Measurements from ENCODE around the gene SLC43A2. TPM values are rescaled to one million over a fixed set of nuclear protein-coding genes. Genes with fewer than 3 reads are reported as not detected.

The SLC43A2 gene
- polyA plus RNA-seq, 1 of the 3 experiments (the other 2 are of a cell fraction): 9.8 TPM

GRCh38 chr17:1598399-1599095 is 30.1 kb downstream of the SLC43A2 start:
- Histone ChIP-seq H3K27ac (ENCODE audit: low read depth in 2 of 2, low read length in 1 of 2) (no peak overlapping the region), H3K36me3 (replicated peaks in 1 of 2; ENCODE audit: control insufficient read depth in 1 of 2, insufficient read depth in 2 of 2, low read length in 1 of 2) (no peaks in the 10 kb centered on the region), H3K9me3 (no peaks in the 10 kb centered on the region), H3K4me3 (ENCODE audit: low read depth in 2 of 2, low read length in 1 of 2) (no peak overlapping the region), H3K79me2 (ENCODE audit: insufficient read depth) (no peaks in the 10 kb centered on the region), H3K9ac (no peak overlapping the region), H3K4me1 (ENCODE audit: control insufficient read depth in 1 of 2, insufficient read depth in 2 of 2, low read depth in 1 of 2, low read length in 1 of 2) (no peaks in the 10 kb centered on the region), H3K4me2 (no peak overlapping the region), H3K9me2 (no peaks in the 10 kb centered on the region), H3K27me3 (ENCODE audit: insufficient read depth) (no peaks in the 10 kb centered on the region), H4K20me1 (ENCODE audit: insufficient read depth) (no peaks in the 10 kb centered on the region), H3F3A (replicated peaks; ENCODE audit: insufficient read depth) (no peaks in the 10 kb centered on the region), H2AFZ (ENCODE audit: low read depth) (no peak overlapping the region)
- POLR2A ChIA-PET: no interaction called here
- TF ChIP-seq RFX5 (IDR thresholded peaks at IDR 0.05; ENCODE audit: low read length) (no peak), SIN3A (IDR thresholded peaks at IDR 0.05; ENCODE audit: borderline replicate concordance, low read depth, low read length) (no peak), REST (IDR thresholded peaks at IDR 0.05; ENCODE audit: low read depth, low read length) (no peak), PBX3 (IDR thresholded peaks at IDR 0.05) (no peak), SMC3 (IDR thresholded peaks at IDR 0.05; ENCODE audit: low read depth, low read length) (no peak), USF1 (IDR thresholded peaks at IDR 0.05; ENCODE audit: borderline replicate concordance, low read depth) (no peak), JUND (IDR thresholded peaks at IDR 0.05) (no peak), GABPA (IDR thresholded peaks at IDR 0.05; ENCODE audit: low read depth) (no peak), FOXM1 (IDR thresholded peaks at IDR 0.05; ENCODE audit: low read depth) (no peak)
- no peak for DNase-seq
- CTCF ChIA-PET: no interaction called here
- WGBS (ENCODE audit: low lambda C conversion rate): 91% methylated on average over 8 of the region's 8 CpGs

- CTCF ChIA-PET: no interaction called here
- no peak overlapping the region for H3K4me2 ChIP-seq
These were observed 30.7 kb downstream of the SLC43A2 start for GRCh38 chr17:1597861-1598342.

More at GRCh38 chr17:1597861-1598342, 30.7 kb downstream of the SLC43A2 start:
- Histone ChIP-seq H3K79me2 (ENCODE audit: insufficient read depth) (no peaks in the 10 kb centered on the region), H3K9me2 (no peaks in the 10 kb centered on the region), H3K27me3 (ENCODE audit: insufficient read depth) (no peaks in the 10 kb centered on the region), H3F3A (replicated peaks; ENCODE audit: insufficient read depth) (no peaks in the 10 kb centered on the region), H3K4me3 (ENCODE audit: low read depth in 2 of 2, low read length in 1 of 2) (no peak overlapping the region), H3K4me1 (ENCODE audit: control insufficient read depth in 1 of 2, insufficient read depth in 2 of 2, low read depth in 1 of 2, low read length in 1 of 2) (no peaks in the 10 kb centered on the region), H2AFZ (ENCODE audit: low read depth) (no peak overlapping the region), H4K20me1 (ENCODE audit: insufficient read depth) (no peaks in the 10 kb centered on the region), H3K36me3 (replicated peaks in 1 of 2; ENCODE audit: control insufficient read depth in 1 of 2, insufficient read depth in 2 of 2, low read length in 1 of 2) (no peaks in the 10 kb centered on the region), H3K27ac (ENCODE audit: low read depth in 2 of 2, low read length in 1 of 2) (no peak overlapping the region), H3K9ac (no peak overlapping the region), H3K9me3 (no peaks in the 10 kb centered on the region)
- 87% methylated on average over 14 of the region's 14 CpGs for WGBS (ENCODE audit: low lambda C conversion rate)
- no peak for DNase-seq
- no peak for TF ChIP-seq RXRA (IDR thresholded peaks at IDR 0.05; ENCODE audit: borderline replicate concordance, low read depth)
- no peak for TF ChIP-seq MAX (IDR thresholded peaks at IDR 0.05; ENCODE audit: low read depth)
- TF ChIP-seq NRF1 (IDR thresholded peaks at IDR 0.05; ENCODE audit: low read depth, low read length): no peak
- TF ChIP-seq RCOR1 (IDR thresholded peaks at IDR 0.05; ENCODE audit: low read length): no peak
- no peak for TF ChIP-seq JUND (IDR thresholded peaks at IDR 0.05)
- no peak for TF ChIP-seq REST (IDR thresholded peaks at IDR 0.05; ENCODE audit: low read depth, low read length)
- TF ChIP-seq MEF2A (IDR thresholded peaks at IDR 0.05; ENCODE audit: borderline replicate concordance, low read depth): no peak
- no peak for TF ChIP-seq ELF1 (IDR thresholded peaks at IDR 0.05)
- POLR2A ChIA-PET: no interaction called here

All from SK-N-SH (cell line).